Kidney epithelial cell (primary cell): Measurements from ENCODE around the gene ATP6V1B1. TPM values are rescaled to one million over a fixed set of nuclear protein-coding genes. Genes with fewer than 3 reads are reported as not detected.

Experiments
- DNase-seq: peaks from one replicate; pipeline ENCODE4 v3.0.0-alpha.2; 2010; ENCODE audit warnings: low read depth
- H3K27me3 ChIP-seq: 2 replicates; pipeline ENCODE4 v1.6.0; 2011; ENCODE audit warnings: low read length; ENCODE audit not compliant: control insufficient read depth, insufficient read depth
- H3K36me3 ChIP-seq: 2 replicates; pipeline ENCODE4 v1.5.1; 2011; ENCODE audit warnings: low read length; ENCODE audit not compliant: control insufficient read depth, insufficient read depth
- H3K4me3 ChIP-seq: 2 replicates; pipeline ENCODE4 v1.5.1; 2011; ENCODE audit warnings: low read depth, mild to moderate bottlenecking, control low read depth, low read length
- CTCF ChIP-seq: IDR thresholded peaks from 2 replicates; pipeline ENCODE4 v1.5.1; 2011; ENCODE audit warnings: mild to moderate bottlenecking, moderate library complexity, low read length, control low read depth, inconsistent platforms; ENCODE audit not compliant: insufficient read depth, poor library complexity, severe bottlenecking
- total RNA-seq: library from RNA; depleted of rRNA; stranded (reverse); fragments of >200 nt; gene quantifications from 2 replicates; pipeline ENCODE4 v1.2.3, GENCODE V29; 2015

The ATP6V1B1 gene
- total RNA-seq, 1 donor from 2014 or later: not detected

GRCh38 chr2:70893186-70893585, 42.5 kb upstream of the ATP6V1B1 start:
- no peaks in the 10 kb centered on the region for H3K36me3 ChIP-seq
- peaks cover 91% of the 10 kb centered on the region for H3K27me3 ChIP-seq
- no peak overlapping the region for H3K4me3 ChIP-seq
- TF ChIP-seq CTCF: no peak
- DNase-seq: no peak

- Histone ChIP-seq H3K36me3 (no peaks in the 10 kb centered on the region), H3K4me3 (no peak overlapping the region)
Measured at GRCh38 chr2:70894765-70895164, 40.9 kb upstream of the ATP6V1B1 start.

GRCh38 chr2:70895249-70895648, 40.5 kb upstream of the ATP6V1B1 start:
- no peak for DNase-seq
- Histone ChIP-seq H3K27me3 (peaks cover 90% of the 10 kb centered on the region), H3K36me3 (no peaks in the 10 kb centered on the region), H3K4me3 (no peak overlapping the region)
- TF ChIP-seq CTCF: no peak

More at GRCh38 chr2:70894765-70895164, 40.9 kb upstream of the ATP6V1B1 start:
- peaks cover 90% of the 10 kb centered on the region for H3K27me3 ChIP-seq
- no peak for DNase-seq
- no peak for TF ChIP-seq CTCF

- DNase-seq: no peak
- H3K27me3 ChIP-seq: peaks cover 87% of the 10 kb centered on the region
Measured at GRCh38 chr2:70895998-70896764, 39.5 kb upstream of the ATP6V1B1 start.

GRCh38 chr2:70896765-70897202, 38.9 kb upstream of the ATP6V1B1 start:
- Histone ChIP-seq H3K4me3 (no peak overlapping the region), H3K27me3 (peaks cover 86% of the 10 kb centered on the region), H3K36me3 (no peaks in the 10 kb centered on the region)
- TF ChIP-seq CTCF: no peak
- DNase-seq: no peak

More at GRCh38 chr2:70895998-70896764, 39.5 kb upstream of the ATP6V1B1 start:
- TF ChIP-seq CTCF: no peak
- no peak overlapping the region for H3K4me3 ChIP-seq
- no peaks in the 10 kb centered on the region for H3K36me3 ChIP-seq
